Measurements from ENCODE around the gene SNRPB2.

- TF ChIP-seq POLR2AphosphoS5 (IDR thresholded peaks at IDR 0.05; ENCODE audit: low read depth, low read length), result no peak
- TF ChIP-seq POLR2A (IDR thresholded peaks at IDR 0.05; ENCODE audit: low read depth, low read length), result no peak
- TF ChIP-seq TAF1 (IDR thresholded peaks at IDR 0.05; ENCODE audit: low read depth, low read length), result no peak
Observed at GRCh38 chr20:16758454-16759180, 28.8 kb downstream of the SNRPB2 start.
